ENCODE measurements around the gene LSM10. TPM values are rescaled to one million over a fixed set of nuclear protein-coding genes. Genes with fewer than 3 reads are reported as not detected.

LSM10 gene
- total RNA-seq, 1 experiment from 2014 or later: 42.2 TPM

GRCh38 chr1:36390411-36390810 is 7.3 kb downstream of the LSM10 start:
- H4K91ac ChIP-seq (ENCODE audit: insufficient read length, low read depth, low read length): no peak overlapping the region
- H3K4me1 Mint-ChIP-seq: peaks cover 15 to 19% of the 10 kb centered on the region in 2 experiments
- no peak overlapping the region for H3K4me3 Mint-ChIP-seq
- H3K14ac ChIP-seq (ENCODE audit: insufficient read depth, low read length): no peak overlapping the region
- no peak overlapping the region for H2AK5ac ChIP-seq (ENCODE audit: insufficient read length, low read length)
- H3K9ac ChIP-seq (ENCODE audit: extremely low read depth, insufficient read length, low read length): no peak overlapping the region
- H3K56ac ChIP-seq (ENCODE audit: insufficient read length, low read depth, low read length): no peak overlapping the region
- H3K27me3 Mint-ChIP-seq (ENCODE audit: low read depth): no peaks in the 10 kb centered on the region
- no peaks in the 10 kb centered on the region for H3K79me1 ChIP-seq (ENCODE audit: insufficient read depth, low read depth, low read length, poor library complexity, severe bottlenecking)
- no peak overlapping the region for H2BK5ac ChIP-seq (ENCODE audit: insufficient read length, low read length)
- peaks cover 15 to 48% (median 32%) of the 10 kb centered on the region in 3 experiments; a peak in 6 of 7 replicates for H3K36me3 Mint-ChIP-seq (ENCODE audit: insufficient read depth in 1 of 3, low read depth in 3 of 3)
- no peak overlapping the region for H3K23ac ChIP-seq (ENCODE audit: insufficient read length, low read depth, low read length)
- H3T11ph ChIP-seq (ENCODE audit: low read length): no peak overlapping the region
- no peaks in the 10 kb centered on the region for H3K27me3 ChIP-seq (ENCODE audit: insufficient read depth, low read length)
- no peak overlapping the region for H2BK120ac ChIP-seq (ENCODE audit: low read depth, low read length, poor library complexity, severe bottlenecking)
- peak overlapping the region in 1 of 3 experiments; percentile 81; a peak in 1 of 7 replicates for H3K27ac Mint-ChIP-seq
- no peak overlapping the region for H3K4ac ChIP-seq (ENCODE audit: low read depth, low read length)
- no peak overlapping the region for H3K4me2 ChIP-seq (ENCODE audit: insufficient read depth, insufficient read length, low read length)
- no peak overlapping the region for H3K18ac ChIP-seq (ENCODE audit: insufficient read length, low read depth, low read length)
- peaks cover 5% of the 10 kb centered on the region for H3K23me2 ChIP-seq (ENCODE audit: insufficient read length, low read depth, low read length, poor library complexity, severe bottlenecking)
- H2AFZ ChIP-seq (ENCODE audit: low read length): no peak overlapping the region
- H3K27ac ChIP-seq (ENCODE audit: insufficient read length, low read depth, low read length): no peak overlapping the region
- no peaks in the 10 kb centered on the region for H3K79me2 ChIP-seq (ENCODE audit: insufficient read depth, low read length)
- H2BK20ac ChIP-seq (ENCODE audit: low read depth, low read length, poor library complexity, severe bottlenecking): no peak overlapping the region
- no peak overlapping the region for H4K5ac ChIP-seq (ENCODE audit: insufficient read length, low read depth, low read length)
- no CpG with 5 or more reads among the region's 2 CpGs for WGBS (ENCODE audit: extremely low coverage, insufficient read length, low lambda C conversion rate)
- DNase-seq: no peak
- TF ChIP-seq, protein P1, sequence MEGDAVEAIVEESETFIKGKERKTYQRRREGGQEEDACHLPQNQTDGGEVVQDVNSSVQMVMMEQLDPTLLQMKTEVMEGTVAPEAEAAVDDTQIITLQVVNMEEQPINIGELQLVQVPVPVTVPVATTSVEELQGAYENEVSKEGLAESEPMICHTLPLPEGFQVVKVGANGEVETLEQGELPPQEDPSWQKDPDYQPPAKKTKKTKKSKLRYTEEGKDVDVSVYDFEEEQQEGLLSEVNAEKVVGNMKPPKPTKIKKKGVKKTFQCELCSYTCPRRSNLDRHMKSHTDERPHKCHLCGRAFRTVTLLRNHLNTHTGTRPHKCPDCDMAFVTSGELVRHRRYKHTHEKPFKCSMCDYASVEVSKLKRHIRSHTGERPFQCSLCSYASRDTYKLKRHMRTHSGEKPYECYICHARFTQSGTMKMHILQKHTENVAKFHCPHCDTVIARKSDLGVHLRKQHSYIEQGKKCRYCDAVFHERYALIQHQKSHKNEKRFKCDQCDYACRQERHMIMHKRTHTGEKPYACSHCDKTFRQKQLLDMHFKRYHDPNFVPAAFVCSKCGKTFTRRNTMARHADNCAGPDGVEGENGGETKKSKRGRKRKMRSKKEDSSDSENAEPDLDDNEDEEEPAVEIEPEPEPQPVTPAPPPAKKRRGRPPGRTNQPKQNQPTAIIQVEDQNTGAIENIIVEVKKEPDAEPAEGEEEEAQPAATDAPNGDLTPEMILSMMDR (conservative IDR thresholded peaks at IDR 0.05): no peak
- H2BK15ac ChIP-seq (ENCODE audit: low read depth, low read length): no peak overlapping the region
- H3K9me3 Mint-ChIP-seq: no peaks in the 10 kb centered on the region
- peaks cover 2% of the 10 kb centered on the region; the same call in 1 of the 2 replicates for H3K4me1 ChIP-seq (ENCODE audit: insufficient read depth, low read length)
- no peak overlapping the region for H2BK12ac ChIP-seq (ENCODE audit: insufficient read length, low read depth, low read length)
- no peaks in the 10 kb centered on the region for H3K9me3 ChIP-seq (ENCODE audit: control insufficient read depth, low read depth, low read length)
- no peak overlapping the region for H4K8ac ChIP-seq (replicated peaks; ENCODE audit: insufficient read length, low read depth, low read length)
- H4K20me1 ChIP-seq (ENCODE audit: control insufficient read depth, insufficient read depth, insufficient read length): no peaks in the 10 kb centered on the region
